Endothelial cell of umbilical vein (primary cell): Measurements from ENCODE around the gene CDC7. TPM values are rescaled to one million over a fixed set of nuclear protein-coding genes. Genes with fewer than 3 reads are reported as not detected.

Experiments used
- BruUV-seq: library from RNA; stranded (reverse); fragments of 400-500 nt; replicated peaks from 2 replicates; lab custom pipeline; 2021; lab: Mats Ljungman, UMichigan
- CTCF ChIA-PET: fragments of 300-600, 350-600 bp; sonication (Branson Sonifier 250); formaldehyde crosslinking; loops from one replicate; lab custom pipeline; 2021; ENCODE audit warnings: antibody characterized with exemption, inconsistent platforms; lab: Charles Lee
- POLR2A ChIA-PET: fragments of 300-600, 350-600 bp; sonication (Branson Sonifier 250); formaldehyde crosslinking; loops from one replicate; lab custom pipeline; 2021; ENCODE audit warnings: antibody characterized with exemption, inconsistent platforms; lab: Charles Lee
- DNase-seq: peaks from one replicate; pipeline ENCODE4 v3.0.0-alpha.2; 2011; ENCODE audit warnings: low read depth, low spot score
- FAIRE-seq: peaks from 2 replicates; lab custom pipeline; 2011; peaks lifted over from hg19 to GRCh38; lab: Jason Lieb, UNC
- H2AFZ ChIP-seq: 2 replicates; pipeline ENCODE4 v1.6.0; 2012; ENCODE audit warnings: low read depth, low read length, control low read depth, inconsistent platforms
- H3K27ac ChIP-seq: 2 replicates; pipeline ENCODE4 v1.5.1; 2011; ENCODE audit warnings: low read depth, mild to moderate bottlenecking, control low read depth, low read length, moderate library complexity; ENCODE audit not compliant: insufficient read depth
- H3K27me3 ChIP-seq, 2 experiments: 2 replicates each; pipeline versions ENCODE4 v1.6.0 to v1.6.1; 2011; ENCODE audit warnings: low read length in 2 of 2, mixed read lengths in 1 of 2; ENCODE audit not compliant: control insufficient read depth in 2 of 2, insufficient read depth in 2 of 2
- H3K36me3 ChIP-seq, 2 experiments: 2 replicates in 1 of 2; 3 replicates in 1 of 2; pipeline ENCODE4 v1.5.1; 2011; ENCODE audit warnings: low read length in 2 of 2, mild to moderate bottlenecking in 1 of 2, moderate library complexity in 1 of 2; ENCODE audit not compliant: control insufficient read depth in 2 of 2, insufficient read depth in 2 of 2; ENCODE audit errors: extremely low read depth in 1 of 2
- H3K4me1 ChIP-seq: 3 replicates; pipeline ENCODE4 v1.5.1; 2011; ENCODE audit warnings: mild to moderate bottlenecking, low read length; ENCODE audit not compliant: control insufficient read depth, insufficient read depth; ENCODE audit errors: extremely low read depth
- H3K4me2 ChIP-seq: 2 replicates; pipeline ENCODE4 v1.6.1; 2011; ENCODE audit warnings: low read length, control low read depth, mixed read lengths; ENCODE audit not compliant: insufficient read depth
- H3K4me3 ChIP-seq, 3 experiments: fragments of 200-600 bp in 1 of 3; sonication (generic), shearing (Covaris generic) in 1 of 3; replicated peaks in 1 of 3; 2 replicates each; pipeline ENCODE4 v1.5.1; 2011 to 2016; ENCODE audit warnings: control low read depth in 3 of 3, low read length in 3 of 3, mild to moderate bottlenecking in 2 of 3, inconsistent platforms in 1 of 3, low read depth in 1 of 3, moderate library complexity in 1 of 3; ENCODE audit not compliant: insufficient read depth in 1 of 3
- H3K79me2 ChIP-seq: 2 replicates; pipeline ENCODE4 v1.6.0; 2012; ENCODE audit warnings: low read length, inconsistent platforms; ENCODE audit not compliant: control insufficient read depth, insufficient read depth
- H3K9ac ChIP-seq: replicated peaks from 2 replicates; pipeline ENCODE3; 2011; ENCODE audit warnings: low read length, control low read depth; ENCODE audit not compliant: insufficient read depth; ENCODE audit errors: extremely low read depth
- H3K9me1 ChIP-seq: replicated peaks from 3 replicates; pipeline ENCODE4 v1.6.0; 2011; ENCODE audit warnings: mild to moderate bottlenecking, low read length; ENCODE audit not compliant: control insufficient read depth, insufficient read depth; ENCODE audit errors: extremely low read depth
- H3K9me3 ChIP-seq: replicated peaks from 2 replicates; pipeline ENCODE4 v1.5.1; 2012; ENCODE audit warnings: low read length, inconsistent platforms; ENCODE audit not compliant: control insufficient read depth, insufficient read depth
- H4K20me1 ChIP-seq: replicated peaks from 2 replicates; pipeline ENCODE3; 2011; ENCODE audit warnings: mild to moderate bottlenecking, low read length; ENCODE audit not compliant: control insufficient read depth, insufficient read depth; ENCODE audit errors: extremely low read depth
- EZH2 ChIP-seq: IDR thresholded peaks from 2 replicates; pipeline ENCODE4 v1.6.1; 2012; ENCODE audit warnings: borderline replicate concordance, low read depth, mild to moderate bottlenecking, moderate library complexity, low read length, inconsistent platforms; ENCODE audit not compliant: severe bottlenecking
- FOS ChIP-seq: IDR thresholded peaks from 2 replicates; pipeline ENCODE4 v1.6.1; 2011; ENCODE audit warnings: mild to moderate bottlenecking, low read length, moderate library complexity, borderline replicate concordance; ENCODE audit not compliant: insufficient read depth
- GATA2 ChIP-seq: IDR thresholded peaks from 2 replicates; pipeline ENCODE4 v1.7.0; 2011; ENCODE audit warnings: low read depth, mild to moderate bottlenecking, moderate library complexity, mixed read lengths, low read length; ENCODE audit not compliant: insufficient read length, insufficient read depth
- JUN ChIP-seq: IDR thresholded peaks from 2 replicates; pipeline ENCODE4 v1.6.1; 2011; ENCODE audit warnings: borderline replicate concordance, low read depth; ENCODE audit not compliant: insufficient read length, insufficient read depth
- MYC ChIP-seq: IDR thresholded peaks from one replicate; pipeline ENCODE4 v1.6.1; 2011; ENCODE audit warnings: mild to moderate bottlenecking, low read depth, low read length
- POLR2A ChIP-seq: IDR thresholded peaks from 2 replicates; pipeline ENCODE4 v1.6.1; 2012; ENCODE audit warnings: low read depth, mild to moderate bottlenecking, control low read depth, low read length
- POLR2AphosphoS5 ChIP-seq: IDR thresholded peaks from 2 replicates; pipeline ENCODE4 v1.6.1; 2012; ENCODE audit warnings: low read depth, mild to moderate bottlenecking, control low read depth, low read length, moderate library complexity; ENCODE audit not compliant: insufficient read depth
- dilution Hi-C: fragments of 300-500 bp; cut with MboI; formaldehyde crosslinking; loops from one replicate; pipeline ENCODE4 v1.15.0; 2019; ENCODE audit warnings: low sequenced_read_pairs; ENCODE audit not compliant: extremely low pct_ligation_motif_present
- intact Hi-C: fragments of 100-400 bp; cut with micrococcal nuclease; formaldehyde crosslinking; loops from one replicate; pipeline ENCODE4 v1.10.0; 2022
- polyA plus RNA-seq, 4 experiments: library from polyadenylated mRNA; depleted of rRNA in 3 of 4; stranded (reverse) in 3 of 4; unstranded in 1 of 4; fragments of >200 nt; gene quantifications; 2 replicates each; pipeline versions ENCODE4 v1.2.1 to v1.2.3, GENCODE V29; 2011 to 2012; ENCODE audit warnings: missing spikeins in 1 of 4
- total RNA-seq: library from RNA; stranded (reverse); gene quantifications from 2 replicates; pipeline ENCODE4 v1.2.3, GENCODE V29; 2021
- TF ChIP-seq, protein P1 (sequence below): IDR thresholded peaks from 2 replicates; pipeline ENCODE4 v1.6.1; 2011; ENCODE audit not compliant: insufficient read depth, insufficient read length
- TF ChIP-seq, protein P2 (sequence below), 2 donors: IDR thresholded peaks; 1 replicate in 1 of 2; 2 replicates in 1 of 2; pipeline ENCODE4 v1.5.1; 2011; ENCODE audit warnings: low read length in 2 of 2, mild to moderate bottlenecking in 2 of 2, moderate library complexity in 2 of 2, control low read depth in 1 of 2, inconsistent platforms in 1 of 2, low read depth in 1 of 2; ENCODE audit not compliant: insufficient read depth in 1 of 2; ENCODE audit errors: extremely low read depth in 1 of 2

CDC7 gene
- total and polyA plus RNA-seq, 2 donors (not counting 3 experiments of a cell fraction or from before 2014, with no cell fraction given) = 3.9 to 11.7 TPM

DNA sequence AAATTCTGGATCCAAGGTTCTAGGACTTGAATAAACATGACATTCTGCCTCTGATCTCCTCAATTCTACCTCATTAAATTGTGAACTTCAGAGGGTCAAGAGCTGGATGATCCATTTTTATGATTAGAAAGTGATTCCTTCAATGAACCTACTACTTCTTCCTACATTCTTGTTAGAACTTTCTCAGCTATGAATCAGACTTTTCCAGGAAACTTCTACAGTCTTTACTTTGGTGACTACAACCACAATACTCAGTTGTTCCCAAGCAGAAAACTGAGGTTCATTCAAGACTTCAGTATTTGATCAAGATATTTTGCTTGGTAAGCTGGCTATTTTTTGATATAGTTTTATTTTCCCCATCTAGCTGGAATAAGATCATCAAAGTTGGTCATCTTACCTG lies 51.4 kb downstream of the CDC7 start:
- Histone ChIP-seq H3K36me3 (no peaks in the 10 kb centered on the region), H3K4me2 (no peak overlapping the region), H3K4me3 (no peak overlapping the region), H3K9me1 (no peaks in the 10 kb centered on the region), H2AFZ (no peak overlapping the region), H3K9me3 (no peaks in the 10 kb centered on the region), H3K27ac (no peak overlapping the region), H3K27me3 (no peaks in the 10 kb centered on the region), H3K9ac (no peak overlapping the region), H3K4me1 (peaks cover 26% of the 10 kb centered on the region), H3K79me2 (no peaks in the 10 kb centered on the region), H4K20me1 (no peaks in the 10 kb centered on the region)
- BruUV-seq = no TSS peak
- ChIA-PET POLR2A (no interaction called here), CTCF (interaction anchor here (1.3 kb wide), 1 partner anchor 40 kb away, joined by 4 read pairs; no protein-coding TSS in a partner anchor)
- TF ChIP-seq POLR2AphosphoS5 (no peak), EZH2 (no peak)
- TF ChIP-seq, protein P1, sequence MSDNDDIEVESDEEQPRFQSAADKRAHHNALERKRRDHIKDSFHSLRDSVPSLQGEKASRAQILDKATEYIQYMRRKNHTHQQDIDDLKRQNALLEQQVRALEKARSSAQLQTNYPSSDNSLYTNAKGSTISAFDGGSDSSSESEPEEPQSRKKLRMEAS = no peak
- TF ChIP-seq, protein P2, sequence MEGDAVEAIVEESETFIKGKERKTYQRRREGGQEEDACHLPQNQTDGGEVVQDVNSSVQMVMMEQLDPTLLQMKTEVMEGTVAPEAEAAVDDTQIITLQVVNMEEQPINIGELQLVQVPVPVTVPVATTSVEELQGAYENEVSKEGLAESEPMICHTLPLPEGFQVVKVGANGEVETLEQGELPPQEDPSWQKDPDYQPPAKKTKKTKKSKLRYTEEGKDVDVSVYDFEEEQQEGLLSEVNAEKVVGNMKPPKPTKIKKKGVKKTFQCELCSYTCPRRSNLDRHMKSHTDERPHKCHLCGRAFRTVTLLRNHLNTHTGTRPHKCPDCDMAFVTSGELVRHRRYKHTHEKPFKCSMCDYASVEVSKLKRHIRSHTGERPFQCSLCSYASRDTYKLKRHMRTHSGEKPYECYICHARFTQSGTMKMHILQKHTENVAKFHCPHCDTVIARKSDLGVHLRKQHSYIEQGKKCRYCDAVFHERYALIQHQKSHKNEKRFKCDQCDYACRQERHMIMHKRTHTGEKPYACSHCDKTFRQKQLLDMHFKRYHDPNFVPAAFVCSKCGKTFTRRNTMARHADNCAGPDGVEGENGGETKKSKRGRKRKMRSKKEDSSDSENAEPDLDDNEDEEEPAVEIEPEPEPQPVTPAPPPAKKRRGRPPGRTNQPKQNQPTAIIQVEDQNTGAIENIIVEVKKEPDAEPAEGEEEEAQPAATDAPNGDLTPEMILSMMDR (IDR thresholded peaks at IDR 0.05; ENCODE audit: extremely low read depth in 1 of 2, insufficient read depth in 1 of 2, low read depth in 1 of 2, low read length in 2 of 2) = no peak
- dilution Hi-C loops = no loop called here
- intact Hi-C loops = no loop called here
- FAIRE-seq = no peak
- DNase-seq = no peak

DNA sequence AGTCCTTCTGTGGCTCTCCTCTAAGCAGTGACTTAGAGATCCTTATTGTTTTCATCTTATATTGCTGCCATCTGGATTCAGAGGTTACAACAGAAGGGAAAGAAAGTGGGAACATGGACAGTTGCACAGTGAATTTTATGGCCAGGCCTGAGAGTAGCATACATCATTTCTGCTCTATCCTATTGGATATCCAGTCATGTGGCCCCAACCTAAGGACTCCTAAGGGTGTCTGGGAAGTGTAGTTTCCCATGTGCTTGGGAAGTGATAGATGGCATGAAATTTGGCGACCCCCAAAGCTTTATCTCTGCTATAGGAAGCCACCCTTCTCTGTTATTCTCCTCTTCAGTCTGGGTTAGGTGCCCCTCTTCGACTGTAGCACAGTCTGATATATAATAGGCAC lies 51.9 kb downstream of the CDC7 start:
- TF ChIP-seq FOS (no peak), POLR2A (no peak), EZH2 (no peak), MYC (no peak), POLR2AphosphoS5 (no peak), GATA2 (no peak), JUN (no peak)
- TF ChIP-seq, protein P1 = no peak
- TF ChIP-seq, protein P2 (IDR thresholded peaks at IDR 0.05; ENCODE audit: extremely low read depth in 1 of 2, insufficient read depth in 1 of 2, low read depth in 1 of 2, low read length in 2 of 2) = no peak
- no peaks in the 10 kb centered on the region for H3K79me2 ChIP-seq
- H3K4me2 ChIP-seq = no peak overlapping the region
- H3K9ac ChIP-seq = no peak overlapping the region
- ChIA-PET CTCF (interaction anchor here (1.3 kb wide), 1 partner anchor 40 kb away, joined by 4 read pairs; no protein-coding TSS in a partner anchor), POLR2A (no interaction called here)
- no peaks in the 10 kb centered on the region for H4K20me1 ChIP-seq
- no peak overlapping the region for H2AFZ ChIP-seq
- H3K9me1 ChIP-seq = no peaks in the 10 kb centered on the region
- dilution Hi-C loops (no loop called here), intact Hi-C loops (no loop called here)
- DNase-seq = no peak
- no peak for FAIRE-seq
- peaks cover 28% of the 10 kb centered on the region for H3K4me1 ChIP-seq
- no peak overlapping the region for H3K4me3 ChIP-seq
- no peaks in the 10 kb centered on the region for H3K27me3 ChIP-seq
- BruUV-seq = no TSS peak
- H3K36me3 ChIP-seq = no peaks in the 10 kb centered on the region
- H3K27ac ChIP-seq = no peak overlapping the region
- no peaks in the 10 kb centered on the region for H3K9me3 ChIP-seq
